HL-60/S4 (cell line): Measurements from ENCODE around the gene RPL35A.

ENCODE experiments used
- in situ Hi-C: fragments of 300-500 bp; cut with MboI; formaldehyde crosslinking; loops from 2 replicates; pipeline ENCODE4 v1.14.3; 2022; ENCODE audit warnings: low sequenced_read_pairs

Gene RPL35A

GRCh38 chr3:197996855-197997254 is 46.9 kb downstream of the RPL35A start:
- in situ Hi-C loops: no loop called here

GRCh38 chr3:197997936-197998335 is 47.9 kb downstream of the RPL35A start:
- in situ Hi-C loops: no loop called here
